MCF 10A (cell line): ENCODE data around the gene ERGIC1. TPM values are rescaled to one million over a fixed set of nuclear protein-coding genes. Genes with fewer than 3 reads are reported as not detected.
A peak's percentile ranks its signal among the peaks of the same experiment; 100 is the strongest.

ENCODE experiments used
- BruUV-seq: library from RNA; stranded (reverse); fragments of 400-500 nt; replicated peaks from 2 replicates; lab custom pipeline; 2021; lab: Mats Ljungman, UMichigan
- CTCF ChIA-PET: fragments of 300-600 bp; sonication (Branson Sonifier 250); formaldehyde crosslinking; extraction: SDS; loops from one replicate; lab custom pipeline; 2021; ENCODE audit warnings: antibody characterized with exemption, inconsistent platforms; lab: Yijun Ruan, JAX
- POLR2A ChIA-PET: fragments of 300-600, 350-650 bp; sonication (Branson Sonifier 250); formaldehyde crosslinking; extraction: SDS; loops from one replicate; lab custom pipeline; 2020; ENCODE audit warnings: antibody characterized with exemption, inconsistent platforms; lab: Yijun Ruan, JAX
- DNase-seq: peaks from one replicate; pipeline ENCODE4 v3.0.0-alpha.2; 2018; ENCODE audit not compliant: unreplicated experiment
- H3K27ac Mint-ChIP-seq: one replicate; pipeline ENCODE4 v1.8.0; 2022; ENCODE audit warnings: mild to moderate bottlenecking, low read depth, mixed read lengths; ENCODE audit not compliant: unreplicated experiment
- H3K27me3 Mint-ChIP-seq: one replicate; pipeline ENCODE4 v1.8.0; 2022; ENCODE audit warnings: mixed read lengths; ENCODE audit not compliant: insufficient read depth, unreplicated experiment
- H3K36me3 Mint-ChIP-seq: one replicate; pipeline ENCODE4 v1.8.0; 2022; ENCODE audit warnings: mild to moderate bottlenecking, moderate library complexity, mixed read lengths; ENCODE audit not compliant: insufficient read depth, unreplicated experiment
- H3K4me1 Mint-ChIP-seq: one replicate; pipeline ENCODE4 v1.8.0; 2022; ENCODE audit warnings: mixed read lengths; ENCODE audit not compliant: insufficient read depth, unreplicated experiment
- H3K4me3 Mint-ChIP-seq: one replicate; pipeline ENCODE4 v1.8.0; 2022; ENCODE audit warnings: mild to moderate bottlenecking, moderate library complexity, mixed read lengths; ENCODE audit not compliant: unreplicated experiment
- H3K9me3 Mint-ChIP-seq: one replicate; pipeline ENCODE4 v1.8.0; 2022; ENCODE audit warnings: mixed read lengths; ENCODE audit not compliant: unreplicated experiment
- CTCF ChIP-seq: fragments of 200-600 bp; IDR thresholded peaks from one replicate; pipeline ENCODE4 v1.8.0; 2022; ENCODE audit warnings: antibody characterized with exemption, mild to moderate bottlenecking; ENCODE audit not compliant: unreplicated experiment
- intact Hi-C: fragments of 100-400 bp; cut with micrococcal nuclease; formaldehyde crosslinking; loops from 2 replicates; pipeline ENCODE4 v1.14.1; 2022
- total RNA-seq: library from RNA; stranded (reverse); gene quantifications from 2 replicates; pipeline ENCODE4 v1.2.3, GENCODE V29; 2022

Gene ERGIC1
- total RNA-seq, 1 experiment from 2014 or later = 257 TPM

- H3K36me3 Mint-ChIP-seq = peaks cover 40% of the 10 kb centered on the region
- DNase-seq = no peak
- no peaks in the 10 kb centered on the region for H3K9me3 Mint-ChIP-seq
- ChIA-PET CTCF (interaction anchor here (0.7 to 1.3 kb wide), 4 partner anchors 38 to 555 kb away, joined by 3 read pairs; no protein-coding TSS in a partner anchor), POLR2A (interaction anchor here (0.8 to 9.2 kb wide), 7 partner anchors 9 to 105 kb away, joined by 3 to 112 read pairs (median 4); partner anchors contain the start of gene DUSP1)
- H3K4me3 Mint-ChIP-seq = no peak overlapping the region
- no TSS peak for BruUV-seq
- peaks cover 39% of the 10 kb centered on the region for H3K4me1 Mint-ChIP-seq
- H3K27me3 Mint-ChIP-seq = no peaks in the 10 kb centered on the region
- no peak for TF ChIP-seq CTCF
- no peak overlapping the region for H3K27ac Mint-ChIP-seq
- intact Hi-C loops = no loop called here
Observed at GRCh38 chr5:172838151-172838875, 4.3 kb downstream of the ERGIC1 start.

- no peak for TF ChIP-seq CTCF
- Mint-ChIP-seq H3K4me3 (no peak overlapping the region), H3K9me3 (no peaks in the 10 kb centered on the region), H3K36me3 (peaks cover 53% of the 10 kb centered on the region), H3K27ac (peak overlapping the region; percentile 20), H3K4me1 (peaks cover 44% of the 10 kb centered on the region), H3K27me3 (no peaks in the 10 kb centered on the region)
- peak; percentile 47 for DNase-seq
- POLR2A ChIA-PET = interaction anchor here (0.5 to 9.2 kb wide), 12 partner anchors 10 to 106 kb away, joined by 3 to 112 read pairs (median 4); partner anchors contain the start of gene DUSP1
- no TSS peak for BruUV-seq
- CTCF ChIA-PET = interaction anchor here (0.5 to 1.0 kb wide), 3 partner anchors 23 to 67 kb away, joined by 3 to 4 read pairs (median 4); no protein-coding TSS in a partner anchor
- intact Hi-C loops = no loop called here
Observed at GRCh38 chr5:172839669-172840431, 5.8 kb downstream of the ERGIC1 start.

GRCh38 chr5:172840432-172841154 is 6.5 kb downstream of the ERGIC1 start:
- peaks cover 41% of the 10 kb centered on the region for H3K4me1 Mint-ChIP-seq
- POLR2A ChIA-PET = interaction anchor here (0.8 to 9.2 kb wide), 9 partner anchors 9 to 75 kb away, joined by 3 to 112 read pairs (median 5); partner anchors contain the start of gene DUSP1

More at GRCh38 chr5:172840432-172841154, 6.5 kb downstream of the ERGIC1 start:
- intact Hi-C loops = no loop called here
- Mint-ChIP-seq H3K27ac (no peak overlapping the region), H3K4me3 (no peak overlapping the region), H3K27me3 (no peaks in the 10 kb centered on the region), H3K36me3 (peaks cover 53% of the 10 kb centered on the region), H3K9me3 (no peaks in the 10 kb centered on the region)
- no TSS peak for BruUV-seq
- CTCF ChIA-PET = interaction anchor here (0.6 to 1.1 kb wide), 3 partner anchors 60 to 360 kb away, joined by 3 to 4 read pairs (median 3); no protein-coding TSS in a partner anchor
- no peak for TF ChIP-seq CTCF
- DNase-seq = no peak
